AG10803 (cell line): ENCODE results near the gene DAPK1.
"Not testable (repeated sequence)": the region's sequence is repeated elsewhere in the genome, so short reads cannot be mapped to it uniquely, and the experiment has no call there.

Experiments used
- DNase-seq: peaks from one replicate; pipeline ENCODE4 v3.0.0; 2010; ENCODE audit warnings: low read depth
- H3K4me3 ChIP-seq: 2 replicates; pipeline ENCODE4 v1.5.1; 2011; ENCODE audit warnings: mild to moderate bottlenecking, low read length, control low read depth
- TF ChIP-seq, protein P1 (sequence below): conservative IDR thresholded peaks from 2 replicates; pipeline ENCODE4 v1.5.1; 2011; ENCODE audit warnings: mild to moderate bottlenecking, low read length, control low read depth, inconsistent platforms

Gene DAPK1

DNA sequence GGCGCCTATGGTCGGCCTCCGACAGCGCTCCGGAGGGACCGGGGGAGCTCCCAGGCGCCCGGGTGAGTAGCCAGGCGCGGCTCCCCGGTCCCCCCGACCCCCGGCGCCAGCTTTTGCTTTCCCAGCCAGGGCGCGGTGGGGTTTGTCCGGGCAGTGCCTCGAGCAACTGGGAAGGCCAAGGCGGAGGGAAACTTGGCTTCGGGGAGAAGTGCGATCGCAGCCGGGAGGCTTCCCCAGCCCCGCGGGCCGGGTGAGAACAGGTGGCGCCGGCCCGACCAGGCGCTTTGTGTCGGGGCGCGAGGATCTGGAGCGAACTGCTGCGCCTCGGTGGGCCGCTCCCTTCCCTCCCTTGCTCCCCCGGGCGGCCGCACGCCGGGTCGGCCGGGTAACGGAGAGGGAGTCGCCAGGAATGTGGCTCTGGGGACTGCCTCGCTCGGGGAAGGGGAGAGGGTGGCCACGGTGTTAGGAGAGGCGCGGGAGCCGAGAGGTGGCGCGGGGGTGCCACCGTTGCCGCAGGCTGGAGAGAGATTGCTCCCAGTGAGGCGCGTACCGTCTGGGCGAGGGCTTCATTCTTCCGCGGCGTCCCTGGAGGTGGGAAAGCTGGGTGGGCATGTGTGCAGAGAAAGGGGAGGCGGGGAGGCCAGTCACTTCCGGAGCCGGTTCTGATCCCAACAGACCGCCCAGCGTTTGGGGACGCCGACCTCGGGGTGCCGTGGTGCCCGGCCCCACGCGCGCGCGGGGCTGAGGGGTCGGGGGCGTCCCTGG is 561 bp downstream of the DAPK1 start:
- TF ChIP-seq, protein P1, sequence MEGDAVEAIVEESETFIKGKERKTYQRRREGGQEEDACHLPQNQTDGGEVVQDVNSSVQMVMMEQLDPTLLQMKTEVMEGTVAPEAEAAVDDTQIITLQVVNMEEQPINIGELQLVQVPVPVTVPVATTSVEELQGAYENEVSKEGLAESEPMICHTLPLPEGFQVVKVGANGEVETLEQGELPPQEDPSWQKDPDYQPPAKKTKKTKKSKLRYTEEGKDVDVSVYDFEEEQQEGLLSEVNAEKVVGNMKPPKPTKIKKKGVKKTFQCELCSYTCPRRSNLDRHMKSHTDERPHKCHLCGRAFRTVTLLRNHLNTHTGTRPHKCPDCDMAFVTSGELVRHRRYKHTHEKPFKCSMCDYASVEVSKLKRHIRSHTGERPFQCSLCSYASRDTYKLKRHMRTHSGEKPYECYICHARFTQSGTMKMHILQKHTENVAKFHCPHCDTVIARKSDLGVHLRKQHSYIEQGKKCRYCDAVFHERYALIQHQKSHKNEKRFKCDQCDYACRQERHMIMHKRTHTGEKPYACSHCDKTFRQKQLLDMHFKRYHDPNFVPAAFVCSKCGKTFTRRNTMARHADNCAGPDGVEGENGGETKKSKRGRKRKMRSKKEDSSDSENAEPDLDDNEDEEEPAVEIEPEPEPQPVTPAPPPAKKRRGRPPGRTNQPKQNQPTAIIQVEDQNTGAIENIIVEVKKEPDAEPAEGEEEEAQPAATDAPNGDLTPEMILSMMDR, result no peak
- peak overlapping the region; percentile 45 for H3K4me3 ChIP-seq
- no peak for DNase-seq

DNA sequence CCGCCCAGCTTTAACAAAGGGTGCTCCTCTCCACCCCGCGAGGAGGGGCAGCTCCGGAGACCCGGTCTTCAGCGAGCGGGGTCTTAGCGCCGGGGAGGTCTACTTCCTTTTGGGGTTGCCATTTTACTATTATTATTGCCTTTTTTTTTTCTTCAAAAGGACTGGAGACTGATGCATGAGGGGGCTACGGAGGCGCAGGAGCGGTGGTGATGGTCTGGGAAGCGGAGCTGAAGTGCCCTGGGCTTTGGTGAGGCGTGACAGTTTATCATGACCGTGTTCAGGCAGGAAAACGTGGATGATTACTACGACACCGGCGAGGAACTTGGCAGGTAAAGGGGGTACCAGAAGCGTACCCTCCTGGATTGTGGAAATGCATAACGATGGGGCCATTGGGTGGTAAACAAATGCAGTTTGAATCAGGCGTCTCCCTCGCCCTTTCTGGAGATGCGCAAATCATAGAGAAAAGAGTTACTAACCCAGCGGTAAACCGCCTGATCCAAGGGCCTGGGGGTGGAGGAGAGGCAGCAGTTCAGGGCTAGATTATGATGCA is 1.2 kb downstream of the DAPK1 start:
- no peak for DNase-seq
- H3K4me3 ChIP-seq, result peak overlapping the region; percentile 13
- TF ChIP-seq, protein P1, result no peak

DNA sequence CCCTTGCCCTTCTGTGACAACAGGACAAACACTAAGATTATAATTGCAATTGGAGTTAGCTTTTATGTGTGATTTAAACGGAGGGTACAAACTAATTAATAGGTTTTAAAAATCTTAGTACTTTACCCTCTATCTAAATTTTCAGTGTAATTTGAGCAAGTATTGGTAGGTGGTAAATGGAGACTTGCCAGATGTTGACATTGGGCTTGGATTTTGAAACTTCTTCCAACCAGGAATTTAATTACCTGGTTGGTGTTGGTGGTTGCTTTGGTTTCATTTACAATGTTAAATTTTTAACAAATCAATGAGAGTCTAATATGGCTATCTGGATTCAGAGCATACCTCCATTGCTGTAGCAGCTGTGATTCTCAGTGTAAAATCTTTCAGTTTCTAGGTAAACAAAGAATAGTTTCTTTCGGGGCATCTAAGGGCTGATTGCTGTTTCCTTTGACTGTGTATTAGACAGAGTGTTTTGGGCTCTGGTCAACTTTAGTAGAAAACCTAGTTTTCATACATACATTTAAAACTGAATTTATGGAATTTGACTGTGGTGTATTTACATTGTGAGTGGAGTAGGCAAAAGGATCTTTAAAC is 1.9 kb downstream of the DAPK1 start:
- DNase-seq, result no peak
- H3K4me3 ChIP-seq, result no peak overlapping the region
- TF ChIP-seq, protein P1, result no peak

DNA sequence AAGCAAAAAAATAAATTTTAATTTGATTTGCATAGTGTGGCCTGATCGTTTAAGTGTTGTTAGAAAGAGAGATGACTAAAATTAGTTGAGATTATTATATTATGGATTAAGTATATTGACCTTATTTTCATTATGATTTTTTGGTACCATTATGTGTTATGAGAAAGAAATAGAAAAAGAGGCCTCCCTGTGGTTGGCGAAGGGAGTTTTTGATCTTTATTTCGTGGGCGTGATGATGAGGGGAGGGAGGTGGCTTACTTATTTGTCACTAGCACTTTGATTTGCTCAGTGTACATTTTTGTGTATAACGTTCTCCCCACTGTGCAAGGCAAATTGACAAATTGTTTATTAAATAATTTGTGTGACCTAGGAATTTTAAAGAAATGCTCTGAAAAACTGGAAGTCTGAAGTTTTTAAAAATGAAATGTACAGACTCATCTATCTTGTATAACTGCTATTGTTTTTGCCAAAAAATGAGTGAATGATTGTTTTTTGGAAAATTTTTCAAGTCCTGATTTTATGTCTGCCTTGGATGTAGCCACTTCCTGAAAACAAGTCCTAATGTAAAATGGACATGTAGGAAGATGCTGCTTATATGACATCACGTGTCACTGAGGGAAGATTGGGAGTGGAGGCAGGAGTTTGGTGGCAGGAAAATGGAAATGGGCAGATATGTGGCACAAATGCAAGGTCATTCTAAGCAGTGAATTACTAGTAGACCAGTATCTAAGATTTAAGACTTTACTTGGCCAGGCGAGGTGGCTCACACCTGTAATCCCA is 3.0 kb downstream of the DAPK1 start:
- H3K4me3 ChIP-seq, result no peak overlapping the region
- no peak for DNase-seq

DNA sequence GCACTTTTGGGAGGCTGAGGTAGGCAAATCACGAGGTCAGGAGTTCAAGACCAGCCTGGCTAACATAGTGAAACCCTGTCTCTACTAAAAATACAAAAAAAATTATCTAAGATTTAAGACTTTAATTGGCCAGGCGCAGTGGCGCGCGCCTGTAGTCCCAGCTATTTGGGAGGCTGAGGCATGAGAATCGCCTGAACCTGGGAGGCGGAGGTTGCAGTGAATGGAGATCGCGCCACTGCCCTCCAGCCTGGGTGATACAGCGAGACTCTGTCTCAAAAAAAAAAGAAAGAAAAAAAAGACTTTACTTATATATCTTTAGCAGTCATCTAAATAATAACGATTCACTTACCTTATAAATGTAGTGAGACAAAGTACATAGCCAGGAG is 3.6 kb downstream of the DAPK1 start:
- H3K4me3 ChIP-seq, DNase-seq: not testable (repeated sequence)

More for the DNA sequence above, 3.0 kb downstream of the DAPK1 start:
- TF ChIP-seq, protein P1, result no peak

DNA sequence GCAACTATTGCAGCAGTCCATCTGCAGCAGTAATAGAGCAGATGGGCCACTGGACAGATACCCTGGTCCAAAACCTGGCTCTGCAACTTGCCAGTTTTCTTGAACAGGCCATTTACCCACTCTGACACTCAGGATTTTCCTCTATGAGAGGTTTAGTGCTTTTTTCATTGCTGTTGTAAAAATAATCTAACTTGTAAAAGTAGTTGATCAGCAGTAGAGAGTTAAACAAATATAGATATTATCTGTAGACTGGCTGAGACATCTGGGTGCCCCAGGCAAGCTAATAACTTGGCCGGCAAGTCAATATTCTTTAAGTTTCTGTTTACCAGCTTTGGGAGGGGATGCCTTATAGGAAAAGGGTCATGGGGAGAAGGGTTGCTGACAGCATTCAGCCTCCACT is 4.1 kb downstream of the DAPK1 start:
- no peak overlapping the region for H3K4me3 ChIP-seq
- DNase-seq, result no peak
- TF ChIP-seq, protein P1, result no peak

DNA sequence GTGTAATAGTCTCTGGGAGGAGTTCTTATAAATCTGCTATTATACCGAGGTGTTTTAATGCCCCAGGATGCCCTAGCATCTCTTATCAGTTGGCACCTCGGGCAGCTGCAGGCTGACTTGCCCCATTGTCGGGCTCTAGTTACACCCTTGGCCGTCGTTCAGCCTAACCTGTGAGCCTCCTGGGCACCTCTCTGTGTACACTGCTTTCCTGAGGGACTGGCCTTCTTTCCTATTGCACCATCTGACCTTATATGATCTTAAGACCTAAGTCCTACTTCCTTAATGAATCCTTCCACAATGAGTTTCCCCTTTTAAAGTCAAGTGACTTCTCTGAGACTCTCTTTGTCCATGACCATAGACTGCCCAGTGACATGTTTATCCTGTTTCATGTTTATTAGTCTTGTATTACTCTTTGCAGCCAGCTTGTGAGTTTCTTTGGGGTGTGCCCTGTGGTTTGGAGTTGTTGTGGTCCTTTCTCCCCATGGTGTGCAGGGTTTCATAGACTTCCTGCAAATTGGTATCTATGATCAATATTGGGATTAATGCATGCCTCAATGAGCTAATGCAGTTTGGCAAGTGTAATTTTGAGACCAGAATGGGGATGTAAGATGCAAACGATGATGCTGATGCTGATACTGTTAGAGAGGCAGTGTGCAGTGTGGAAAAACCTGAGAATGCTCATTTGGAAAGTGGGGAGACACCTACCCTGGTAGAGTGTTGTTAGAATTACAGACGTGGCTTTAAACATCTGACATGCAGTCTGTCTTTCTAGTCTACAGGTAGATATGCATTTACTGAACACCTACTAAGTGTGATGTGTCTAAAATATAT is 4.9 kb downstream of the DAPK1 start:
- H3K4me3 ChIP-seq, result no peak overlapping the region
- TF ChIP-seq, protein P1, result no peak
- DNase-seq, result no peak
